SK-N-SH (cell line): Measurements from ENCODE around the gene BNIP5.

Source experiments
- CTCF ChIP-seq: fragments of 200-600 bp; sonication (generic); IDR thresholded peaks from 2 replicates; pipeline ENCODE4 v1.6.1; 2017; ENCODE audit warnings: antibody characterized with exemption, mild to moderate bottlenecking, moderate library complexity
- ELF1 ChIP-seq: IDR thresholded peaks from 2 replicates; pipeline ENCODE4 v1.4.0; 2012
- FOSL2 ChIP-seq: IDR thresholded peaks from 2 replicates; pipeline ENCODE4 v1.4.0; 2012; ENCODE audit warnings: low read depth, mild to moderate bottlenecking, moderate library complexity, borderline replicate concordance
- MAX ChIP-seq: IDR thresholded peaks from 2 replicates; pipeline ENCODE4 v1.4.0; 2012; ENCODE audit warnings: low read depth
- NRF1 ChIP-seq: IDR thresholded peaks from 2 replicates; pipeline ENCODE4 v1.6.1; 2012; ENCODE audit warnings: low read depth, mild to moderate bottlenecking, low read length
- POLR2AphosphoS5 ChIP-seq: IDR thresholded peaks from 2 replicates; pipeline ENCODE4 v1.6.1; 2012; ENCODE audit warnings: low read depth, low read length
- TAF1 ChIP-seq: IDR thresholded peaks from 2 replicates; pipeline ENCODE4 v1.6.1; 2012; ENCODE audit warnings: low read depth, mild to moderate bottlenecking, low read length, moderate library complexity, borderline replicate concordance
- TEAD4 ChIP-seq: IDR thresholded peaks from 2 replicates; pipeline ENCODE4 v1.4.0; 2012; ENCODE audit warnings: mild to moderate bottlenecking, borderline replicate concordance; ENCODE audit not compliant: insufficient read depth

GRCh38 chr6:36313649-36313936 lies 23.1 kb downstream of the BNIP5 start:
- no peak for TF ChIP-seq FOSL2
- no peak for TF ChIP-seq TEAD4
- TF ChIP-seq POLR2AphosphoS5, result no peak
- TF ChIP-seq TAF1, result no peak
- TF ChIP-seq CTCF, result no peak
- no peak for TF ChIP-seq MAX
- no peak for TF ChIP-seq ELF1
- TF ChIP-seq NRF1, result no peak
